Mesothelial cell of epicardium (in vitro differentiated cells): Measurements from ENCODE around the gene DTNB. TPM values are rescaled to one million over a fixed set of nuclear protein-coding genes. Genes with fewer than 3 reads are reported as not detected.

ENCODE experiments used
- DNase-seq, 2 experiments: peaks; one replicate each; pipeline ENCODE4 v3.0.0; 2021; ENCODE audit warnings: low spot score in 2 of 2; ENCODE audit not compliant: unreplicated experiment in 2 of 2
- H3K27ac Mint-ChIP-seq: 2 replicates; pipeline ENCODE4 v1.8.0; 2021; ENCODE audit warnings: mixed read lengths
- H3K27me3 Mint-ChIP-seq: 2 replicates; pipeline ENCODE4 v1.8.0; 2021; ENCODE audit warnings: low read depth, mixed read lengths
- H3K36me3 Mint-ChIP-seq: 2 replicates; pipeline ENCODE4 v1.8.0; 2021; ENCODE audit warnings: mixed read lengths
- H3K4me1 Mint-ChIP-seq: 2 replicates; pipeline ENCODE4 v1.8.0; 2021; ENCODE audit warnings: mixed read lengths
- H3K4me3 Mint-ChIP-seq: 2 replicates; pipeline ENCODE4 v1.8.0; 2021; ENCODE audit warnings: mild to moderate bottlenecking, moderate library complexity, mixed read lengths
- H3K9me3 Mint-ChIP-seq: 2 replicates; pipeline ENCODE4 v1.8.0; 2021; ENCODE audit warnings: mixed read lengths
- CTCF ChIP-seq: fragments of 200-600 bp; sonication (generic); IDR thresholded peaks from one replicate; pipeline ENCODE4 v1.5.0; 2021; ENCODE audit warnings: antibody characterized with exemption; ENCODE audit not compliant: unreplicated experiment
- total RNA-seq: library from RNA; stranded (reverse); gene quantifications from 3 replicates; pipeline ENCODE4 v1.2.1, GENCODE V29; 2021

Gene DTNB
- total RNA-seq, 1 donor from 2014 or later: 36.3 TPM

- TF ChIP-seq CTCF: no peak
- Mint-ChIP-seq H3K4me3 (no peak overlapping the region), H3K9me3 (peaks cover 7% of the 10 kb centered on the region), H3K27ac (no peak overlapping the region), H3K4me1 (no peaks in the 10 kb centered on the region), H3K36me3 (peaks cover 29% of the 10 kb centered on the region), H3K27me3 (no peaks in the 10 kb centered on the region)
- no peak for DNase-seq
These were observed 286.2 kb downstream of the DTNB start for GRCh38 chr2:25386971-25387875.

- H3K36me3 Mint-ChIP-seq: peaks cover 25% of the 10 kb centered on the region
- H3K9me3 Mint-ChIP-seq: no peaks in the 10 kb centered on the region
- peaks cover 4% of the 10 kb centered on the region for H3K4me1 Mint-ChIP-seq
- H3K4me3 Mint-ChIP-seq: no peak overlapping the region
- DNase-seq: no peak
- H3K27me3 Mint-ChIP-seq: no peaks in the 10 kb centered on the region
- no peak for TF ChIP-seq CTCF
- H3K27ac Mint-ChIP-seq: no peak overlapping the region
These were observed 287.5 kb downstream of the DTNB start for GRCh38 chr2:25385910-25386309.

GRCh38 chr2:25383806-25384205 lies 289.6 kb downstream of the DTNB start:
- no peak for DNase-seq
- no peak overlapping the region for H3K27ac Mint-ChIP-seq
- H3K36me3 Mint-ChIP-seq: peaks cover 21% of the 10 kb centered on the region
- no peaks in the 10 kb centered on the region for H3K9me3 Mint-ChIP-seq
- H3K4me1 Mint-ChIP-seq: peaks cover 4% of the 10 kb centered on the region
- no peak for TF ChIP-seq CTCF
- no peak overlapping the region for H3K4me3 Mint-ChIP-seq
- H3K27me3 Mint-ChIP-seq: no peaks in the 10 kb centered on the region

- Mint-ChIP-seq H3K4me1 (peaks cover 12% of the 10 kb centered on the region), H3K27me3 (no peaks in the 10 kb centered on the region), H3K27ac (no peak overlapping the region), H3K4me3 (no peak overlapping the region), H3K36me3 (peaks cover 9% of the 10 kb centered on the region), H3K9me3 (no peaks in the 10 kb centered on the region)
- no peak for TF ChIP-seq CTCF
- DNase-seq: no peak
These were observed 291.9 kb downstream of the DTNB start for GRCh38 chr2:25381502-25381901.

GRCh38 chr2:25380586-25381375 lies 292.6 kb downstream of the DTNB start:
- H3K27ac Mint-ChIP-seq: no peak overlapping the region
- H3K9me3 Mint-ChIP-seq: no peaks in the 10 kb centered on the region

More at GRCh38 chr2:25380586-25381375, 292.6 kb downstream of the DTNB start:
- TF ChIP-seq CTCF: no peak
- peaks cover 18% of the 10 kb centered on the region for H3K4me1 Mint-ChIP-seq
- H3K36me3 Mint-ChIP-seq: peaks cover 8% of the 10 kb centered on the region
- DNase-seq: no peak
- no peaks in the 10 kb centered on the region for H3K27me3 Mint-ChIP-seq
- no peak overlapping the region for H3K4me3 Mint-ChIP-seq
